Measurements from ENCODE around the gene LRPAP1.
"Not testable (repeated sequence)": the region's sequence is repeated elsewhere in the genome, so short reads cannot be mapped to it uniquely, and the experiment has no call there.

DNA sequence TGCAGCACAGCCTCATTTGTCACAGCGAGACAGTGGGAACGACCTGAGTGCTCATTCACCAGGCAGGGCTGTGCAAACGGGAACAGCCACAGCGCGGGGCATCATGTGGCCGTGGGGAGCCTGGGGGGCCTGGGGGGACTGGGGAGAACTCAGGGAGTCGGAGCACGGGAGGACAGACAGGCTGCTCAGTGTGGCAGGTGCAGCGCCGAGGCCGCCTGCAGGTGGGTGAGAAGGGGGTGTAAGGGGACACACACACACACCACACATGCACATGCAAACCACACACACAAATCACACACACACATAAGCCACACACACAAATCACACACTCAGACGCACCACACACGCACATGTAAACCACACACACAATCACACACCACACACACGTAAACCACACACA, 34.5 kb upstream of the LRPAP1 start:
- not testable (repeated sequence) for TF ChIP-seq POLR2A (IDR thresholded peaks at IDR 0.05; ENCODE audit: extremely low read depth, insufficient read length); MYC (IDR thresholded peaks at IDR 0.05; ENCODE audit: low read depth, low read length)
- TF ChIP-seq, protein P1, sequence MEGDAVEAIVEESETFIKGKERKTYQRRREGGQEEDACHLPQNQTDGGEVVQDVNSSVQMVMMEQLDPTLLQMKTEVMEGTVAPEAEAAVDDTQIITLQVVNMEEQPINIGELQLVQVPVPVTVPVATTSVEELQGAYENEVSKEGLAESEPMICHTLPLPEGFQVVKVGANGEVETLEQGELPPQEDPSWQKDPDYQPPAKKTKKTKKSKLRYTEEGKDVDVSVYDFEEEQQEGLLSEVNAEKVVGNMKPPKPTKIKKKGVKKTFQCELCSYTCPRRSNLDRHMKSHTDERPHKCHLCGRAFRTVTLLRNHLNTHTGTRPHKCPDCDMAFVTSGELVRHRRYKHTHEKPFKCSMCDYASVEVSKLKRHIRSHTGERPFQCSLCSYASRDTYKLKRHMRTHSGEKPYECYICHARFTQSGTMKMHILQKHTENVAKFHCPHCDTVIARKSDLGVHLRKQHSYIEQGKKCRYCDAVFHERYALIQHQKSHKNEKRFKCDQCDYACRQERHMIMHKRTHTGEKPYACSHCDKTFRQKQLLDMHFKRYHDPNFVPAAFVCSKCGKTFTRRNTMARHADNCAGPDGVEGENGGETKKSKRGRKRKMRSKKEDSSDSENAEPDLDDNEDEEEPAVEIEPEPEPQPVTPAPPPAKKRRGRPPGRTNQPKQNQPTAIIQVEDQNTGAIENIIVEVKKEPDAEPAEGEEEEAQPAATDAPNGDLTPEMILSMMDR (IDR thresholded peaks at IDR 0.05; ENCODE audit: low read depth, low read length): not testable (repeated sequence)
- TF ChIP-seq, protein P2, sequence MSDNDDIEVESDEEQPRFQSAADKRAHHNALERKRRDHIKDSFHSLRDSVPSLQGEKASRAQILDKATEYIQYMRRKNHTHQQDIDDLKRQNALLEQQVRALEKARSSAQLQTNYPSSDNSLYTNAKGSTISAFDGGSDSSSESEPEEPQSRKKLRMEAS (IDR thresholded peaks at IDR 0.05; ENCODE audit: low read depth, low read length): not testable (repeated sequence)

All from NB4 (cell line).